Islet of Langerhans (tissue), 1 donor: ENCODE data around the gene SERPINB10.

ENCODE experiments used
- FAIRE-seq: peaks from one replicate; lab custom pipeline; 2011; peaks lifted over from hg19 to GRCh38; lab: Jason Lieb, UNC

SERPINB10 gene

GRCh38 chr18:63982361-63982760, 74.6 kb downstream of the SERPINB10 start:
- FAIRE-seq: no peak
